CD4-positive, alpha-beta T cell (primary cell): ENCODE measurements around the gene SPATA17. TPM values are rescaled to one million over a fixed set of nuclear protein-coding genes. Genes with fewer than 3 reads are reported as not detected.

Experiments used
- ATAC-seq: fragments of 200-7000 bp; cut with Tn5 transposase; one replicate; pipeline ENCODE4 v1.10.0; 2022; ENCODE audit warnings: mild to moderate bottlenecking; ENCODE audit not compliant: poor library complexity
- CTCF ChIA-PET: fragments of 350-600 bp; sonication (Branson Sonifier 250); formaldehyde crosslinking; loops from one replicate; lab custom pipeline; 2021; ENCODE audit warnings: antibody characterized with exemption, inconsistent platforms; lab: Charles Lee
- POLR2A ChIA-PET: fragments of 350-600 bp; sonication (Branson Sonifier 250); formaldehyde crosslinking; loops from one replicate; lab custom pipeline; 2021; ENCODE audit warnings: antibody characterized with exemption, inconsistent platforms; lab: Charles Lee
- DNase-seq, 14 experiments: peaks; one replicate each; pipeline ENCODE4 v3.0.0-alpha.2; 2013 to 2020; ENCODE audit warnings: mixed read lengths in 2 of 14
- H3K27ac ChIP-seq, 2 donors: one replicate each; pipeline versions ENCODE4 v1.5.1 to v1.7.0; 2013; ENCODE audit warnings: low read length in 2 of 2, low read depth in 1 of 2, mild to moderate bottlenecking in 1 of 2
- H3K27me3 ChIP-seq, 2 experiments: 1 replicate in 1 of 2; 2 replicates in 1 of 2; pipeline versions ENCODE4 v1.6.1 to v1.7.0; 2013; ENCODE audit warnings: low read length in 2 of 2, control low read depth in 1 of 2, mild to moderate bottlenecking in 1 of 2, moderate library complexity in 1 of 2; ENCODE audit not compliant: insufficient read depth in 2 of 2, control insufficient read depth in 1 of 2
- H3K36me3 ChIP-seq: one replicate; pipeline ENCODE4 v1.6.1; 2013; ENCODE audit warnings: low read length, control low read depth; ENCODE audit not compliant: insufficient read depth
- H3K4me1 ChIP-seq: one replicate; pipeline ENCODE4 v1.6.1; 2013; ENCODE audit warnings: low read length, control low read depth; ENCODE audit not compliant: insufficient read depth
- H3K4me3 ChIP-seq: one replicate; pipeline ENCODE4 v1.5.1; 2013; ENCODE audit warnings: mild to moderate bottlenecking, low read length, moderate library complexity
- H3K9me3 ChIP-seq, 2 experiments: 1 replicate in 1 of 2; 2 replicates in 1 of 2; pipeline versions ENCODE4 v1.6.1 to v1.7.0; 2013; ENCODE audit warnings: low read length in 2 of 2, mild to moderate bottlenecking in 2 of 2, control low read depth in 1 of 2, moderate library complexity in 1 of 2; ENCODE audit not compliant: control insufficient read depth in 1 of 2, insufficient read depth in 1 of 2
- H3K27ac Mint-ChIP-seq: one replicate; pipeline ENCODE4 v1.8.0; 2020; ENCODE audit warnings: mixed read lengths
- H3K27me3 Mint-ChIP-seq: one replicate; pipeline ENCODE4 v1.8.0; 2021; ENCODE audit warnings: mixed read lengths
- H3K36me3 Mint-ChIP-seq: one replicate; pipeline ENCODE4 v1.8.0; 2021; ENCODE audit warnings: low read depth, mixed read lengths
- H3K4me1 Mint-ChIP-seq: one replicate; pipeline ENCODE4 v1.8.0; 2021; ENCODE audit warnings: low read depth, mixed read lengths
- H3K4me3 Mint-ChIP-seq: one replicate; pipeline ENCODE4 v1.8.0; 2020; ENCODE audit warnings: mild to moderate bottlenecking, mixed read lengths
- H3K9me3 Mint-ChIP-seq: one replicate; pipeline ENCODE4 v1.8.0; 2020; ENCODE audit warnings: mixed read lengths
- intact Hi-C, 2 experiments: fragments of 100-400 bp; cut with DNase I in 1 of 2; cut with micrococcal nuclease in 1 of 2; formaldehyde crosslinking; loops; one replicate each; pipeline versions ENCODE4 v1.15.1 to v1.9.0; 2023 to 2025; cut with DNase I, micrococcal nuclease
- total RNA-seq, 174 experiments: library from RNA in 2 of 174; stranded (reverse) in 2 of 174; gene quantifications; one replicate each; pipeline ENCODE4 v1.2.3 and lab custom pipeline; 2021 to 2026
- TF ChIP-seq, protein P1 (sequence below): fragments of 200-600 bp; IDR thresholded peaks from one replicate; pipeline ENCODE4 v1.8.0; 2022; ENCODE audit warnings: antibody characterized with exemption, mild to moderate bottlenecking

Gene SPATA17
- total RNA-seq, 2 experiments from 2014 or later: not detected

DNA sequence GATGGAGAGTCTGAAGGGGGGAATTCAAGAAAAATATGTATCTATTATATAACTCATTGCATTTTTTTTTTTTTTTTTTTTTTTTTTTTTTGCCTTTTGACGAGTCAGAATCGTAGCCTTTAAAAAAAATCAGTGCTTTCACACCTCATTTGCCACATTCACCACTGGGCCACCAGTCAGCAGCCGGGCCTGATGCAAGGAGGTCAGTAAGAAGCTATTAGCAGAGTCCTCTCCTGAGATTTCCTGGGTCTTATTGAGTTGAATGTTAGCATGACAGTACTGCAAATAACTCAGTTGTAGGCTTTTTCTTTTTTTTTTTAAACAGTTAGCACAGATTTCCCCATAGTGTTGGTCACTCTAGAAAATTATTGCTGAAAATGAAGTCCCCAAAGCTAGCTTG, 139.8 kb downstream of the SPATA17 start:
- H3K9me3 Mint-ChIP-seq: no peaks in the 10 kb centered on the region
- no peak overlapping the region for H3K4me3 Mint-ChIP-seq
- Histone ChIP-seq H3K27me3 (no peaks in the 10 kb centered on the region), H3K27ac (no peak overlapping the region), H3K4me3 (no peak overlapping the region), H3K9me3 (peaks cover 0 to 3% of the 10 kb centered on the region in 2 experiments), H3K36me3 (no peaks in the 10 kb centered on the region), H3K4me1 (no peaks in the 10 kb centered on the region)
- H3K27ac Mint-ChIP-seq: no peak overlapping the region
- no peak for ATAC-seq
- CTCF ChIA-PET: no interaction called here
- H3K36me3 Mint-ChIP-seq: no peaks in the 10 kb centered on the region
- no peak for DNase-seq
- H3K27me3 Mint-ChIP-seq: no peaks in the 10 kb centered on the region
- POLR2A ChIA-PET: no interaction called here
- no peaks in the 10 kb centered on the region for H3K4me1 Mint-ChIP-seq
- intact Hi-C loops: no loop called here
- TF ChIP-seq, protein P1, sequence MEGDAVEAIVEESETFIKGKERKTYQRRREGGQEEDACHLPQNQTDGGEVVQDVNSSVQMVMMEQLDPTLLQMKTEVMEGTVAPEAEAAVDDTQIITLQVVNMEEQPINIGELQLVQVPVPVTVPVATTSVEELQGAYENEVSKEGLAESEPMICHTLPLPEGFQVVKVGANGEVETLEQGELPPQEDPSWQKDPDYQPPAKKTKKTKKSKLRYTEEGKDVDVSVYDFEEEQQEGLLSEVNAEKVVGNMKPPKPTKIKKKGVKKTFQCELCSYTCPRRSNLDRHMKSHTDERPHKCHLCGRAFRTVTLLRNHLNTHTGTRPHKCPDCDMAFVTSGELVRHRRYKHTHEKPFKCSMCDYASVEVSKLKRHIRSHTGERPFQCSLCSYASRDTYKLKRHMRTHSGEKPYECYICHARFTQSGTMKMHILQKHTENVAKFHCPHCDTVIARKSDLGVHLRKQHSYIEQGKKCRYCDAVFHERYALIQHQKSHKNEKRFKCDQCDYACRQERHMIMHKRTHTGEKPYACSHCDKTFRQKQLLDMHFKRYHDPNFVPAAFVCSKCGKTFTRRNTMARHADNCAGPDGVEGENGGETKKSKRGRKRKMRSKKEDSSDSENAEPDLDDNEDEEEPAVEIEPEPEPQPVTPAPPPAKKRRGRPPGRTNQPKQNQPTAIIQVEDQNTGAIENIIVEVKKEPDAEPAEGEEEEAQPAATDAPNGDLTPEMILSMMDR: no peak

DNA sequence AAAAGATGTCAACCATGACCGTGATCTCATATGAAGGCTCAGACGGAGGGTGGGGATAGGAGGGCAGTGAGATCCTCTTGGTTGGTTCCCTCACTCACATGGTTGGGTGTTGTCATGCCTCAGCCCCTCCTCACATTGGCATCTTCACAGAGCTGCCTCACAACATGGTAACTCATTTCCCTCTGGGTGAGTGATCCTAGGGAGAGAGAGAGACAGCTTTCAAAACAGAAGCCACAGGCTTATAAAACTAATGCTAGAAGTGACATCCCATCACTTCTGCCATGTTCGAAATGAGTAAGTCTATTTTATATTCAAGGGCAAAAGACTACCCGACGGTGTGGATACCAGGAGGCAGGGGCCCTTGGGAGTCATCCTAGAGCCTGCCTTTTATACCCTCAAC, 145.5 kb downstream of the SPATA17 start:
- Mint-ChIP-seq H3K9me3 (no peaks in the 10 kb centered on the region), H3K4me1 (no peaks in the 10 kb centered on the region), H3K4me3 (no peak overlapping the region), H3K27ac (no peak overlapping the region), H3K27me3 (no peaks in the 10 kb centered on the region), H3K36me3 (no peaks in the 10 kb centered on the region)
- H3K4me3 ChIP-seq: no peak overlapping the region
- no peaks in the 10 kb centered on the region for H3K36me3 ChIP-seq
- TF ChIP-seq, protein P1: no peak
- ChIA-PET POLR2A (no interaction called here), CTCF (no interaction called here)
- intact Hi-C loops: no loop called here
- H3K27me3 ChIP-seq: no peaks in the 10 kb centered on the region
- ATAC-seq (no peak), DNase-seq (no peak)
- H3K27ac ChIP-seq: no peak overlapping the region
- no peaks in the 10 kb centered on the region for H3K4me1 ChIP-seq
- H3K9me3 ChIP-seq: peaks cover 0 to 3% of the 10 kb centered on the region in 2 experiments

DNA sequence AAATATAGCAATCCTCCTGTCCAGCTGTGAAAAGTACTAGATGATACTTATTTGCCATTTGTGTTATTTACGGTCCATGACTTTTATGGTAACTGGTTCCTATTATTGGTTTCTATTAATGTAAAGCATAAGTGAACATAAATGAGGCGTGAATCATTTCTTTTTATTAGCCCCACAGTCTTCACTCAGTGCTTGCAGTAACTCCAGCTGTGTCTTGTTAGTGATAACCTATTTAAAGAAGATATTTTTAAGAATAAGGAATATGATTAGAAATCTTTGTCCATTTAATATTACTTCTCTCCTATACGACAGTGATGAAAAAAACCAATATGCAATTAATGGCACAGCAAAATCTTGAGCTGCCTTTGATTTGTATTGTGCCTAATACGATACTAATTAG, 149.9 kb downstream of the SPATA17 start:
- CTCF ChIA-PET: no interaction called here
- TF ChIP-seq, protein P1: no peak
- Histone ChIP-seq H3K4me3 (no peak overlapping the region), H3K36me3 (no peaks in the 10 kb centered on the region), H3K27ac (no peak overlapping the region), H3K4me1 (no peaks in the 10 kb centered on the region), H3K27me3 (no peaks in the 10 kb centered on the region), H3K9me3 (no peaks in the 10 kb centered on the region)
- no peaks in the 10 kb centered on the region for H3K36me3 Mint-ChIP-seq
- H3K4me1 Mint-ChIP-seq: no peaks in the 10 kb centered on the region
- no peak overlapping the region for H3K4me3 Mint-ChIP-seq
- intact Hi-C loops: no loop called here
- DNase-seq (no peak), ATAC-seq (no peak)
- H3K9me3 Mint-ChIP-seq: no peaks in the 10 kb centered on the region
- H3K27ac Mint-ChIP-seq: no peak overlapping the region
- no peaks in the 10 kb centered on the region for H3K27me3 Mint-ChIP-seq
- POLR2A ChIA-PET: interaction anchor here (0.6 kb wide), 1 partner anchor 371 kb away, joined by 3 read pairs; no protein-coding TSS in a partner anchor
